GM21526 (cell line): ENCODE results near the gene LDLRAD4.

Experiments used
- ATAC-seq: cut with Tn5 transposase; IDR thresholded peaks from one replicate; pipeline ENCODE4 v1.9.1; 2021; ENCODE audit warnings: moderate library complexity; ENCODE audit not compliant: unreplicated experiment, low FRiP score

Gene LDLRAD4

GRCh38 chr18:13539843-13540476 lies 321.4 kb downstream of the LDLRAD4 start:
- no peak for ATAC-seq

- no peak for ATAC-seq
Observed at GRCh38 chr18:13540477-13541182, 322.1 kb downstream of the LDLRAD4 start.

- no peak for ATAC-seq
Observed at GRCh38 chr18:13541621-13542519, 323.3 kb downstream of the LDLRAD4 start.

- ATAC-seq = no peak
Observed at GRCh38 chr18:13542520-13542847, 323.9 kb downstream of the LDLRAD4 start.

- ATAC-seq = no peak
Observed at GRCh38 chr18:13543144-13543543, 324.6 kb downstream of the LDLRAD4 start.

- no peak for ATAC-seq
Observed at GRCh38 chr18:13543811-13544732, 325.5 kb downstream of the LDLRAD4 start.

- ATAC-seq = no peak
Observed at GRCh38 chr18:13544953-13545352, 326.4 kb downstream of the LDLRAD4 start.

- ATAC-seq = no peak
Observed at GRCh38 chr18:13545514-13545913, 327.0 kb downstream of the LDLRAD4 start.

- no peak for ATAC-seq
Observed at GRCh38 chr18:13545955-13546354, 327.4 kb downstream of the LDLRAD4 start.

GRCh38 chr18:13546638-13547037 lies 328.1 kb downstream of the LDLRAD4 start:
- ATAC-seq = no peak

- ATAC-seq = no peak
Observed at GRCh38 chr18:13547347-13547746, 328.8 kb downstream of the LDLRAD4 start.

GRCh38 chr18:13548106-13548819 lies 329.7 kb downstream of the LDLRAD4 start:
- ATAC-seq = no peak

GRCh38 chr18:13548966-13549879 lies 330.7 kb downstream of the LDLRAD4 start:
- peak; percentile 72 for ATAC-seq

GRCh38 chr18:13549880-13550232 lies 331.3 kb downstream of the LDLRAD4 start:
- no peak for ATAC-seq

GRCh38 chr18:13550418-13551304 lies 332.1 kb downstream of the LDLRAD4 start:
- no peak for ATAC-seq

GRCh38 chr18:13551305-13551603 lies 332.7 kb downstream of the LDLRAD4 start:
- ATAC-seq = no peak

GRCh38 chr18:13551841-13552733 lies 333.5 kb downstream of the LDLRAD4 start:
- ATAC-seq = no peak
